Measurements from ENCODE around the gene ISM1. TPM values are rescaled to one million over a fixed set of nuclear protein-coding genes. Genes with fewer than 3 reads are reported as not detected.

ISM1 gene
- total RNA-seq, 2 donors from 2014 or later, result 0.45 to 2.2 TPM

DNA sequence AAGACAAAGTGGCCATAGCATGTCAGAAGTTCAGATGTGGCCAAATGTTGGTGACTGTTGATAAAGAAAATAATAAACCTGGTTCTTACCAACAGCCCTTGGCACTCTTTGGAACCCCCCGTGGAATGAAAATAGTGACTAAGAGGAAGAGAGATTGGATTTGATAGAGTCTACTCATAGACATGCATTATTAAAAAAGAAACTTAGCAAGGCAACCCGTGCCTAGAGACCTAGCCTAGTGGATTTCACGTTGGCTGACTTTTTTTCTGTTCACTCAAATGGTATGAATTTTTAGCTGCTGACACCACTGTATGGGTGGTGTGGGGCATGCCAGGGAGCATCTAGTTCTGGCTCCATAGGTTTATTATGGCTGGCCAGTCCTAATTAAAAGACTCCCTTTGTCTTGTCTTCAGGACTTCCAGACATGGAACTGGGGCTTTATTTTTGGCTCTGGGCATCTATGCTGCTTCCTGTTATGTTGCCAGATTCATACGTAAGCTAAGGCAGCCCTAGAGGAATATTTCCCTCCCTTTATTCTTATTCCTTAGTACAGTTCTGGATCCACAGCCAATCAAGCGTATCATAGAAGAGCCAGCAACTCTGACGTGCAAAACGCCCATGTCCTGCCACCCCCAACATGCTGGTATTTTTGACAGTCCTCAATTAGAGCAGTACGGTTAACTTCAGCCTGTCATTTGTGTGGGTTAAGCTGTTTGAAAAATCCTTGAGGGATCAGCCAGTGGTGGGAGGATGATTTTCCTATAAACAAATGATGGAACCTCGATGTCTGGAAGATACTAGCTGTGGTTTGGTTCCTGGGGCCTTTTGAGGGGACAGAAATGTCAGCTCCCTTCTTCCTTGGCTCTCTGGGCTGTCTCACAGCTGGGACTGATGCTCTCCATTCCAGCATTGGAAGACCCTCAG is 127.5 kb downstream of the ISM1 start:
- TF ChIP-seq, protein P1, sequence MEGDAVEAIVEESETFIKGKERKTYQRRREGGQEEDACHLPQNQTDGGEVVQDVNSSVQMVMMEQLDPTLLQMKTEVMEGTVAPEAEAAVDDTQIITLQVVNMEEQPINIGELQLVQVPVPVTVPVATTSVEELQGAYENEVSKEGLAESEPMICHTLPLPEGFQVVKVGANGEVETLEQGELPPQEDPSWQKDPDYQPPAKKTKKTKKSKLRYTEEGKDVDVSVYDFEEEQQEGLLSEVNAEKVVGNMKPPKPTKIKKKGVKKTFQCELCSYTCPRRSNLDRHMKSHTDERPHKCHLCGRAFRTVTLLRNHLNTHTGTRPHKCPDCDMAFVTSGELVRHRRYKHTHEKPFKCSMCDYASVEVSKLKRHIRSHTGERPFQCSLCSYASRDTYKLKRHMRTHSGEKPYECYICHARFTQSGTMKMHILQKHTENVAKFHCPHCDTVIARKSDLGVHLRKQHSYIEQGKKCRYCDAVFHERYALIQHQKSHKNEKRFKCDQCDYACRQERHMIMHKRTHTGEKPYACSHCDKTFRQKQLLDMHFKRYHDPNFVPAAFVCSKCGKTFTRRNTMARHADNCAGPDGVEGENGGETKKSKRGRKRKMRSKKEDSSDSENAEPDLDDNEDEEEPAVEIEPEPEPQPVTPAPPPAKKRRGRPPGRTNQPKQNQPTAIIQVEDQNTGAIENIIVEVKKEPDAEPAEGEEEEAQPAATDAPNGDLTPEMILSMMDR (IDR thresholded peaks at IDR 0.05), result no peak
- TF ChIP-seq POLR2A (IDR thresholded peaks at IDR 0.05), result no peak
- no peak for TF ChIP-seq POLR2AphosphoS5 (IDR thresholded peaks at IDR 0.05)
- Histone ChIP-seq H3K9me3 (no peaks in the 10 kb centered on the region), H3K27me3 (replicated peaks; ENCODE audit: insufficient read depth) (no peaks in the 10 kb centered on the region), H3K4me1 (replicated peaks) (no peaks in the 10 kb centered on the region), H3K36me3 (no peaks in the 10 kb centered on the region), H3K4me3 (no peak overlapping the region), H3K27ac (no peak overlapping the region)
- intact Hi-C loops (cut with DNase I), result no loop called here
- 75% methylated on average over 9 of the region's 9 CpGs for WGBS
- no peak for DNase-seq (ENCODE audit: low spot score)

DNA sequence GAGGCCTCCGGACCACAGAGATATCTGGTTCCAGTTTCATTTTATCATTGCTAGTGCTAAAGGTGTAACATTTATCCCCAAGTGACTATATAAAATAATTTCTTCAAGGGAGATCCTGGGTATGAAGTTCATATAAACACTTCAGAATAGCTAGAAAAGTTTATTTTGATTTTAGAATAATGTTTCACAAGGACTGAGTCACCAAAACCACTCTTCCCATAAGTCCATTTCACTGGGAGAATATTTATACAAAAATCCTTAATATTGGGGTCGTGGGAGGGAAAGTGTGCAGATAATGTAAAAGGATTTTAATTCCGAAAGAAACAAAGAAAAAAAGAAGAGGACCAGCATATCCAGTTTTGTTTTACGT is 128.1 kb downstream of the ISM1 start:
- 74% methylated on average over 4 of the region's 4 CpGs for whole genome bisulfite sequencing

More for the DNA sequence above, 128.1 kb downstream of the ISM1 start:
- Histone ChIP-seq H3K4me3 (no peak overlapping the region), H3K27me3 (replicated peaks; ENCODE audit: insufficient read depth) (no peaks in the 10 kb centered on the region), H3K27ac (no peak overlapping the region), H3K9me3 (no peaks in the 10 kb centered on the region), H3K36me3 (no peaks in the 10 kb centered on the region), H3K4me1 (replicated peaks) (no peaks in the 10 kb centered on the region)
- TF ChIP-seq POLR2AphosphoS5 (IDR thresholded peaks at IDR 0.05), result no peak
- TF ChIP-seq, protein P1 (IDR thresholded peaks at IDR 0.05), result no peak
- TF ChIP-seq POLR2A (IDR thresholded peaks at IDR 0.05), result no peak
- DNase-seq (ENCODE audit: low spot score), result no peak
- intact Hi-C loops (cut with DNase I), result no loop called here

Other genes with a start within 250 kb of the ISM1 start
- 10 to 100 TPM in 1 of 2 donors, 1 to 10 TPM in 1; 5.2 to 24.5 TPM for gene SPTLC3, start 212.3 kb upstream of the ISM1 start, total RNA-seq

Measured in prostate gland (tissue), 2 donors.